Central memory CD8-positive, alpha-beta T cell (primary cell): ENCODE results near the gene PPP1R2.
A peak's percentile ranks its signal among the peaks of the same experiment; 100 is the strongest.
"Not testable (repeated sequence)": the region's sequence is repeated elsewhere in the genome, so short reads cannot be mapped to it uniquely, and the experiment has no call there.

Source experiments
- ATAC-seq: fragments of 150-1000 bp; cut with Tn5 transposase; replicated peaks from 2 replicates; pipeline ENCODE4 v1.10.0; 2022; ENCODE audit warnings: mild to moderate bottlenecking, moderate FRiP score, moderate number of reproducible peaks; ENCODE audit not compliant: poor library complexity, severe bottlenecking; ENCODE audit errors: extremely low read depth
- DNase-seq, 2 donors: peaks; one replicate each; pipeline ENCODE4 v3.0.0; 2021; ENCODE audit warnings: low spot score in 2 of 2
- H3K27ac Mint-ChIP-seq: one replicate; pipeline ENCODE4 v1.8.0; 2022; ENCODE audit warnings: low read depth, mild to moderate bottlenecking, moderate library complexity, mixed read lengths
- H3K27me3 Mint-ChIP-seq: one replicate; pipeline ENCODE4 v1.8.0; 2022; ENCODE audit warnings: mixed read lengths
- H3K36me3 Mint-ChIP-seq: one replicate; pipeline ENCODE4 v1.8.0; 2022; ENCODE audit warnings: mild to moderate bottlenecking, moderate library complexity, mixed read lengths; ENCODE audit not compliant: insufficient read depth
- H3K4me1 Mint-ChIP-seq: one replicate; pipeline ENCODE4 v1.8.0; 2022; ENCODE audit warnings: mixed read lengths
- H3K4me3 Mint-ChIP-seq: one replicate; pipeline ENCODE4 v1.8.0; 2022; ENCODE audit warnings: mild to moderate bottlenecking, moderate library complexity, mixed read lengths
- H3K9me3 Mint-ChIP-seq: one replicate; pipeline ENCODE4 v1.8.0; 2022; ENCODE audit warnings: mixed read lengths

PPP1R2 gene

GRCh38 chr3:195524171-195524896, 18.8 kb downstream of the PPP1R2 start:
- no peaks in the 10 kb centered on the region for H3K27me3 Mint-ChIP-seq
- ATAC-seq (peak; percentile 62), DNase-seq (no peak)
- H3K4me3 Mint-ChIP-seq: no peak overlapping the region
- H3K36me3 Mint-ChIP-seq: peaks cover 71% of the 10 kb centered on the region
- H3K27ac Mint-ChIP-seq: peak overlapping the region; percentile 88
- H3K4me1 Mint-ChIP-seq: peaks cover 38% of the 10 kb centered on the region
- no peaks in the 10 kb centered on the region for H3K9me3 Mint-ChIP-seq

DNA sequence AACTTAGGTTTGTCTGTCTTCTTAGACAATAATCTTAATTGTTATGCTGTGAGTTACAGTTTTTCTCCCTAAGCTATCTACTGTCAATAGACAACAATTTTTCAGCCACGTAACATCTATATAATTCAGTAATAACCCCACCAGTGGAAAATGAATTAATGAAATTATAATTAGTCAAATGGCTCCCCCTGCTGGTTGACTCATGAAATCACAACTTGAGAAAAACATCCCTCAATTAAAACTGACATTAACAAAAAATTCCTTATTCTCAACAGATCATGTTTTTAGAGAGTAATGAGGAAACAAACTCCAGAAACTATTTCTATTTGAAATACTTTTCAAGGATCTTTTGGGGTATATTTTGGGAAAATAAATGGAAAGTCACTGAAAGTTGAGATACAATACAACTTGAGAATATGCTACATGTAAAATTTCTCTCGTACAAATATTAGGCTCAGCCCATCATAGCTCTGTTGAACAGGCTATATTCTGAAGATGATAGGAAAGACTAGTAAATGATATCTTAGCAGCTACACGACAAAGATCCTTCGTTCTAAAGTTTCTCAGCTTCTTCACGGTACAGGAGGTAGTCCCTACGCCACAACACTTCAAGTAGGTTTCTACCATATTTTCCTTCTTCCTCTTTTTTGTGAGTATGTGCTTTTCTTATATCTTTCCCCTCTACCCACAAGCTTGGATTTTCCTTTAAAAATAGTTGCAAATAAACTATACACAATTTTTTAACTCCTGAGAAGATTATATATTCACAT, 20.7 kb downstream of the PPP1R2 start:
- no peaks in the 10 kb centered on the region for H3K9me3 Mint-ChIP-seq
- H3K27me3 Mint-ChIP-seq: no peaks in the 10 kb centered on the region
- no peak for ATAC-seq
- peaks cover 68% of the 10 kb centered on the region for H3K36me3 Mint-ChIP-seq
- no peak overlapping the region for H3K27ac Mint-ChIP-seq
- H3K4me1 Mint-ChIP-seq: peaks cover 31% of the 10 kb centered on the region
- H3K4me3 Mint-ChIP-seq: no peak overlapping the region
- DNase-seq: no peak

DNA sequence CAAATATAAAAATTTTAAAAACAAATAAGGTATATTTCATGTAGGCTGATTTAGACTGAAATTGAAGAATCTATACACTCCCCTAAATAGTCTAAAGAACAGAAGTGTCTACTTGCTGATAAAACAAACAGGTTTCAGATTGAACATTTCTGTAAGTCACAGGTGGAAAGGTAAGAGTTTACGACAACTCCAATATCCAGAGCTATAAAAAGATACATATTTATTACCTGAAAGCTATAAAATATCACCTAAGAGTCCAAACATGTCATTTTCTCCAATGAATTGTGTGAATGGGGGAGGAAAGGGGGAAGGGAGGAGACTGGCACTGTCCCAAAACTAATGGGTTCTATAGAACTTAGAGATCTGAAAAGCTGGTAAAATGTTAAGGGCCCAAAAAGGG, 26.1 kb downstream of the PPP1R2 start:
- no peak for ATAC-seq
- DNase-seq: no peak
- no peaks in the 10 kb centered on the region for H3K27me3 Mint-ChIP-seq
- peaks cover 4% of the 10 kb centered on the region for H3K4me1 Mint-ChIP-seq
- H3K27ac Mint-ChIP-seq: no peak overlapping the region
- H3K36me3 Mint-ChIP-seq: peaks cover 75% of the 10 kb centered on the region
- no peaks in the 10 kb centered on the region for H3K9me3 Mint-ChIP-seq
- no peak overlapping the region for H3K4me3 Mint-ChIP-seq

- peaks cover 63% of the 10 kb centered on the region for H3K36me3 Mint-ChIP-seq
- not testable (repeated sequence) for H3K4me1 Mint-ChIP-seq, DNase-seq, H3K27ac Mint-ChIP-seq, H3K27me3 Mint-ChIP-seq, ATAC-seq, H3K9me3 Mint-ChIP-seq, H3K4me3 Mint-ChIP-seq
Measured at GRCh38 chr3:195514610-195515235, 28.4 kb downstream of the PPP1R2 start.

GRCh38 chr3:195512798-195513345, 30.3 kb downstream of the PPP1R2 start:
- ATAC-seq (no peak), DNase-seq (no peak)
- H3K4me1 Mint-ChIP-seq: peaks cover 10% of the 10 kb centered on the region
- H3K36me3 Mint-ChIP-seq: peaks cover 56% of the 10 kb centered on the region
- no peak overlapping the region for H3K27ac Mint-ChIP-seq
- H3K4me3 Mint-ChIP-seq: no peak overlapping the region
- no peaks in the 10 kb centered on the region for H3K9me3 Mint-ChIP-seq
- no peaks in the 10 kb centered on the region for H3K27me3 Mint-ChIP-seq

- DNase-seq (no peak), ATAC-seq (no peak)
- Mint-ChIP-seq H3K27ac (no peak overlapping the region), H3K4me1 (peaks cover 10% of the 10 kb centered on the region), H3K9me3 (no peaks in the 10 kb centered on the region), H3K4me3 (no peak overlapping the region), H3K27me3 (no peaks in the 10 kb centered on the region), H3K36me3 (peaks cover 49% of the 10 kb centered on the region)
Measured at GRCh38 chr3:195511136-195511535, 32.0 kb downstream of the PPP1R2 start.

DNA sequence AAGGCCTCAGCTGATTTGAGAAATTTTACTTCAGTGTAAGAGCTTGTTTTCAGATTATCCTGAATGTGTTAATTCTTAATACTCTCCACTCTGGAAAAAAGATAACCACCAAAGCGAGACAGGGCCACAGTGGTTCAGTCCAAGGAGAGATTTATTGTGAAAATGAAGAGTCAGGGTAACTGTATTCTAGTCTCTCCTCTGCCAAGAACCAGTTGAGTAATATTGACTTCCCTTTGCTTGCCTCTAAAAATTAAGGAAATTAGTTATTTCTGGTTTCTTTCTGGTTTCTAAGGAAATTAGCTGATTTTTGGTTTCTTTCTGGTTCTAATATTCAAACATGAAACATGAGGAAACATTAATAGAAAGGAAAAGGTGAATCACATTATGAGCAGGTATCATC, 34.9 kb downstream of the PPP1R2 start:
- no peak for ATAC-seq
- Mint-ChIP-seq H3K27ac (peak overlapping the region; percentile 48), H3K4me3 (no peak overlapping the region)

GRCh38 chr3:195475614-195476013, 67.5 kb downstream of the PPP1R2 start:
- Mint-ChIP-seq H3K4me1 (no peaks in the 10 kb centered on the region), H3K27ac (no peak overlapping the region), H3K4me3 (no peak overlapping the region), H3K9me3 (no peaks in the 10 kb centered on the region), H3K27me3 (peaks cover 23% of the 10 kb centered on the region), H3K36me3 (no peaks in the 10 kb centered on the region)
- DNase-seq (no peak), ATAC-seq (no peak)

More for the DNA sequence above, 34.9 kb downstream of the PPP1R2 start:
- H3K27me3 Mint-ChIP-seq: no peaks in the 10 kb centered on the region
- H3K36me3 Mint-ChIP-seq: peaks cover 21% of the 10 kb centered on the region
- peaks cover 10% of the 10 kb centered on the region for H3K4me1 Mint-ChIP-seq
- H3K9me3 Mint-ChIP-seq: no peaks in the 10 kb centered on the region
- DNase-seq: no peak

- not testable (repeated sequence) for H3K36me3 Mint-ChIP-seq, H3K9me3 Mint-ChIP-seq, H3K4me3 Mint-ChIP-seq, DNase-seq, ATAC-seq, H3K4me1 Mint-ChIP-seq, H3K27ac Mint-ChIP-seq
- H3K27me3 Mint-ChIP-seq: peaks cover 23% of the 10 kb centered on the region
Measured at GRCh38 chr3:195475116-195475515, 68.0 kb downstream of the PPP1R2 start.

DNA sequence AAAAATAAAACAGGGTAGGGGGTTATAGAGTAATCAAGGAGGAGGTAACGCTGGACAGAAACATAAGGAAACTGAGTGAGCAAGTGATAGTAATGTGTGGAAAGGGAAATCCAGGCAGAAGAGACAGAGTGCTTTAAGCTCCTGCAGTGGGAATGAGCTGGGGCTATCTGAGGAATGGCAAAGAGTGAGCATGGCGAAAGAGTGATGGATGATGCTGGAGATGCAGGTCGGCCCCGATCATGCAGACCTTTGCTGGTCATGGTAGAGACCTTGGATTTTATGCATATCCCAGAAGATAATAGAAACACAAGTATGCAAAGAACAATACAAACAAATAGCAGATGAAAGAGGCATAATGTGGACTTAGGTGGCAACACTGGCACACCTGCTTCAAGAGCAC, 74.3 kb downstream of the PPP1R2 start:
- ATAC-seq (no peak), DNase-seq (no peak)
- Mint-ChIP-seq H3K4me1 (no peaks in the 10 kb centered on the region), H3K27me3 (no peaks in the 10 kb centered on the region), H3K36me3 (no peaks in the 10 kb centered on the region), H3K9me3 (peaks cover 10% of the 10 kb centered on the region), H3K27ac (no peak overlapping the region), H3K4me3 (no peak overlapping the region)

GRCh38 chr3:195468391-195468776, 74.7 kb downstream of the PPP1R2 start:
- Mint-ChIP-seq H3K9me3 (peaks cover 10% of the 10 kb centered on the region), H3K4me1 (no peaks in the 10 kb centered on the region), H3K36me3 (no peaks in the 10 kb centered on the region), H3K4me3 (no peak overlapping the region), H3K27me3 (no peaks in the 10 kb centered on the region), H3K27ac (no peak overlapping the region)
- no peak for ATAC-seq
- DNase-seq: no peak

GRCh38 chr3:195467641-195468390, 75.3 kb downstream of the PPP1R2 start:
- DNase-seq (no peak), ATAC-seq (no peak)
- Mint-ChIP-seq H3K36me3 (no peaks in the 10 kb centered on the region), H3K4me1 (no peaks in the 10 kb centered on the region), H3K27ac (no peak overlapping the region), H3K27me3 (no peaks in the 10 kb centered on the region), H3K4me3 (no peak overlapping the region), H3K9me3 (peaks cover 10% of the 10 kb centered on the region)
